Cardiac fibroblast (primary cell): ENCODE measurements around the gene IFI27L2.

Experiments
- DNase-seq, 2 donors: peaks; one replicate each; pipeline versions ENCODE4 v3.0.0 to v3.0.0-alpha.2; 2010; ENCODE audit warnings: low read depth in 2 of 2
- H3K4me3 ChIP-seq, 2 donors: replicated peaks in 1 of 2; 1 replicate in 1 of 2; 2 replicates in 1 of 2; pipeline ENCODE4 v1.5.1; 2011; ENCODE audit warnings: low read depth in 2 of 2, low read length in 2 of 2, mild to moderate bottlenecking in 2 of 2, moderate library complexity in 1 of 2
- TF ChIP-seq, protein P1 (sequence below): IDR thresholded peaks from one replicate; pipeline ENCODE4 v1.5.1; 2011; ENCODE audit warnings: low read depth, mild to moderate bottlenecking, low read length, inconsistent platforms

IFI27L2 gene

DNA sequence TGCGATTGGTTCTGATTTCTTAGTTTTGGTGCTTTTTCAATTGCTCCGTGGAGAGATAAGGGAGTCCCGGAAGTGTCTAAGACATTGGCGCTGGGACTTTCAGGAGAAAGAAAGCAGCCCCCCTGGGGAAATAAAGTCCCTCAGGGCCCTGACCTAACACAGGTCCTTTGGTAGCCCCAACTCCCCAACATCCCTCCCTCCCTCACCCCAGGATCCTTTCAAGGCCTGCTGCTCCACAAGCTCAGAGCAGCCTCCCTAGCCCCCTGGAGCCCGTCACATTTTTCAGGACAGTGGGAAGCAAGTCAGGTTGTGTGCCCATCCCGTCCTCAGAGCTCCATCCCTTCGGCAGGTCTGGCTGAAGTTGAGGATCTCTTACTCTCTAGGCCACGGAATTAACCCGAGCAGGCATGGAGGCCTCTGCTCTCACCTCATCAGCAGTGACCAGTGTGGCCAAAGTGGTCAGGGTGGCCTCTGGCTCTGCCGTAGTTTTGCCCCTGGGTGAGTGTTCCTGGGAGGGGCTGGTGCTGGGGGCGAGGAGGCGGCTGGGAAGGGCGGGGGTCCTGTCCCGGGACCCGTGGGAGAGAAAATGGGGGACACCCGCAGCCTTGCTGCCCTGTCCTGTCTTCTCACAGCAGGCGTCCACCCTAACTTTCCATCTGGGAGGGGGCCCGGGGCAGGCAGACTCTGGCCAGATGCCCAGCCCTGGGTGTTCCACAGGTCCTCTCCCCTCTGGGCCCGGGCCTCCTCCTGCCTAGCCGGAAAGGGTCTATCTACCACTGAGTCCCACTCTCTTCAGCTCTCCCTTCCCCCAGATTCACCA is 17.9 kb downstream of the IFI27L2 start:
- H3K4me3 ChIP-seq: peak overlapping the region in 1 of 2 donors; percentile 54
- TF ChIP-seq, protein P1, sequence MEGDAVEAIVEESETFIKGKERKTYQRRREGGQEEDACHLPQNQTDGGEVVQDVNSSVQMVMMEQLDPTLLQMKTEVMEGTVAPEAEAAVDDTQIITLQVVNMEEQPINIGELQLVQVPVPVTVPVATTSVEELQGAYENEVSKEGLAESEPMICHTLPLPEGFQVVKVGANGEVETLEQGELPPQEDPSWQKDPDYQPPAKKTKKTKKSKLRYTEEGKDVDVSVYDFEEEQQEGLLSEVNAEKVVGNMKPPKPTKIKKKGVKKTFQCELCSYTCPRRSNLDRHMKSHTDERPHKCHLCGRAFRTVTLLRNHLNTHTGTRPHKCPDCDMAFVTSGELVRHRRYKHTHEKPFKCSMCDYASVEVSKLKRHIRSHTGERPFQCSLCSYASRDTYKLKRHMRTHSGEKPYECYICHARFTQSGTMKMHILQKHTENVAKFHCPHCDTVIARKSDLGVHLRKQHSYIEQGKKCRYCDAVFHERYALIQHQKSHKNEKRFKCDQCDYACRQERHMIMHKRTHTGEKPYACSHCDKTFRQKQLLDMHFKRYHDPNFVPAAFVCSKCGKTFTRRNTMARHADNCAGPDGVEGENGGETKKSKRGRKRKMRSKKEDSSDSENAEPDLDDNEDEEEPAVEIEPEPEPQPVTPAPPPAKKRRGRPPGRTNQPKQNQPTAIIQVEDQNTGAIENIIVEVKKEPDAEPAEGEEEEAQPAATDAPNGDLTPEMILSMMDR: no peak
- no peak for DNase-seq

DNA sequence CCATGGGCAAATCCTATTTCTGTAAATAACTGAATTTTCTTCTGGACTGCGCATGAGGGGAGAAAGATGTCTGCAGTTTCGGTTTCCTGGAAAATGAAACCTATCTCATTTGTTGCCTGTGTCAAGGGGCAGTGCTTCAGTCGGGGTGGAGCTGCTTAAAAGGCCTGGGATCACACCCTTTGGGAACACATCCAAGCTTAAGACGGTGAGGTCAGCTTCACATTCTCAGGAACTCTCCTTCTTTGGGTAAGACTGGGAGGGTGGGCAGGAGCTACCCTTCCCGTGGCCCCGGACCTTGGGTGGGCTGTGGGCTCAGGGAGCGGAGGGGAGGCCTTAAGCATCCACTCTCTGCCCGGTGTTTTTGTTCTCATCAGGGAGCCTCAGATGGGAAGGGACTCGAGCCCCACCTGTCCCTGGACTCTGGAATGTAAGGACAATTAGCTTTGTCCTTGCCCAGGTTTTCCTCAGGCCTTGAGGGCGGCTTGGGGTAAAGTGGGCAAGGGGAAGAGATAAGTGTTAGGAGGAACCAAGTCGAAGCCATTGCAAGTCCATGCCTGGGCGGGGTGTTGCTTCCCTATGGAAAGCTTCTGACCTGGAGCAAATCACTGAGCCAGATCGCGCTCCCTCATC is 18.7 kb downstream of the IFI27L2 start, which contains the start of gene IFI27:
Gene IFI27 (plus strand): TSS at position 185 of the 630 bp plus-strand sequence.
- DNase-seq: peak; percentile 69 to 94
- peak within 1 kb of the TSS in 1 of 2 donors; percentile 54 for H3K4me3 ChIP-seq
- TF ChIP-seq, protein P1: no peak

DNA sequence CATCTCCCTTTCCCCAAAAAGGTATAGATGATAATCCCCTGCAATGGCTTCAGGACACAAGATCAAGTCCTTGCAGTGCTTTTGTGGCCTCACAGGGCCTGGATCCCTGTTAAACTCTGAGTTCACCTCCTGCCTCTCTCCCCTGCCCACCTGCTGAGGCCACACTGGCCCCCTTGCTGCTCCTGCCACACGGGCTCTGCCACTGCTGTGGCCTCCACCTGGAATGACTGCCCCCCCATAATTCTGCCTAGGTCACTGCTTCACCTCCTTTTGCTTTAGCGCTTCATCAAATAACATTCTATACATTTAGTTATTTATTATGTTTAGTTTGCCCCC is 19.5 kb downstream of the IFI27L2 start:
- H3K4me3 ChIP-seq: no peak overlapping the region
- TF ChIP-seq, protein P1: no peak
- no peak for DNase-seq

DNA sequence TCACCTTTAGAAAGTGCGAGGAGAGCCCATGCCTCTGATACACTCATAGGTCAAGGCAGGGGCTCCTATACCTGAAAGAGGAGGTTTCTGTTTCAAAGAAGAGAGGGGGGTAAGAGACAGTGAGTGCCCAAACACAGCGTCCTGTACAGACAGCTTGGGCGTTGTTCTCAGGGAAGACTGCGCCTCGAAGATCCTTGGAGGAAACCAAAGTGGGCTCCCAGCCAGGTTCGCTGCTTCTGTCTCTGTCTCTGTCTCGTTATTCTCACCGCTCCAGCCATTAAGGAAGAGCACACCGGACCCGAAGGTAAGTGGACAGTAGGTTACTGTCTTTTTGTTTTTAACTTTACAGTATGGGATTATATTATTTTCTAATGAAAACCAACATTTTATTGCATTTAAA is 24.7 kb downstream of the IFI27L2 start:
- H3K4me3 ChIP-seq: no peak overlapping the region
- DNase-seq: no peak
- TF ChIP-seq, protein P1: no peak

DNA sequence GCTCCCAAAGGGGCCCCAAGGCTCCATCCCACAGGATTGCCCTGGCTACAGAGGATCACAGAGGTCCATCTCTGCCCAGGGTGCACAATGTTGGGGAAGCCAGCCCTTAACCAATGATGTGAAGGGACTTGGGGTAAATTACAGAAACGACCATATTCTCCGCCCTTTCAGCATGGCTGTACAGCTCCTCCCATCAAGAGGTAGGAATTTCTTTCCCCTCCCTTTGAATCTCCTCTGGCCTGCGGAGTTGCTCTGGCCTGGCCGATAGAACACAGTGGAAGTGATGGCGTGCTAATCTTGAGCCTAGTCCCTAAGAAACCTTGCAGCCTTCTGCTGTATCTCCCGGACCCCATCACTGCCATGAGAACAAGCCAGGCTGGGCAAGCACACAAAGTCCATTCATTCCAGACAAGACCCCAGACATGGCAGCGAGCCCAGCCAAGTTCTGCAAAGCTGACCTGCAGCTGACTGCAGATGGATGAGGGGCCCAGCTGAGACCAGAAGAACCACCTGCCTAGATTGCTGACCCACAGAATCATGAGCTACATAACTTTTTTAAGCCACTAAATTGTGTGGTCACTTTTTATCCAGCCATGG is 25.8 kb downstream of the IFI27L2 start:
- TF ChIP-seq, protein P1: no peak
- DNase-seq: no peak
- no peak overlapping the region for H3K4me3 ChIP-seq

DNA sequence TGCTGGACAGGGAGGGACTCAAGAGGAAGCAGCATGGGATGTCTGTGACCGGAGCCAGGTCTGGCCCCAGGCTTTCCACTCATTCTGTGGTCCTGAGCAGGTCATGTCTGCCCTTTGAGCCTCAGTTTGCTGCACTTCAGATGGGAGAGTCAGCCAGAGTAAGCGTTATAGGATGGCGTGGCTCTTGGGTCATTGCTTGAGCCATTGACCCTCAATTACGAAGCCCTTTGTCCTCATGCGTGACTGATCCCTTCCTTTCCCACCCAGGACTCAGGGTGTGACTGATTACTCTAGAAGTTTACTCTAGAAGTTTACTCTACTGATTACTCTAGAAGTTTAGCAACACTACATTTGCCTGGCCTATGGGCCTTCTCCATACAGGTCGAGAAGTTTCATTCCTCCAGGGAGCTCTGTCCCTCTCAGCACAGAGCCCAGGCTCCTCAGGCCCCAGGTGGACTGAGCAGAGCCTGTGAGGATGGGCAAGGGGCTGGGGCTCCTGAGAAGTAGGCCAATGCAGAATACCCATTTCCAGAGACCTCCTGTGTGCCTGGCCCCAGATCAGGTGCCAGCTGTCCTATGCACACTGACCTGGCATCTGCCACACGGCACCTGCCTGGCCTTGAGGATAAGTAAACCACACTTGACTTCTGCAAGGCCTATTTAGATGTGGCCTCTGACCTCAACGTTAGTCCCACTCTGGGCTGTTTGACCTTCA is 26.5 kb downstream of the IFI27L2 start:
- DNase-seq: no peak
- no peak overlapping the region for H3K4me3 ChIP-seq
- TF ChIP-seq, protein P1: no peak
